ENCODE measurements around the gene DLST.

Gene DLST

GRCh38 chr14:74913393-74913910 is 31.7 kb downstream of the DLST start:
- Histone ChIP-seq H4K20me1 (ENCODE audit: insufficient read depth, low read length) (no peaks in the 10 kb centered on the region), H3K9ac (ENCODE audit: low read length) (no peak overlapping the region), H3K4me3 (ENCODE audit: low read length) (no peak overlapping the region), H2AFZ (ENCODE audit: low read length) (no peak overlapping the region), H3K9me3 (replicated peaks; ENCODE audit: insufficient read depth, low read length) (no peaks in the 10 kb centered on the region), H3K36me3 (replicated peaks; ENCODE audit: insufficient read depth, low read length) (no peaks in the 10 kb centered on the region), H3K4me1 (ENCODE audit: low read length) (no peaks in the 10 kb centered on the region), H3K9me2 (replicated peaks; ENCODE audit: insufficient read depth, low read length) (no peaks in the 10 kb centered on the region), H3K27me3 (replicated peaks; ENCODE audit: insufficient read depth, low read length) (no peaks in the 10 kb centered on the region), H3K27ac (ENCODE audit: low read length) (no peak overlapping the region), H3K79me2 (ENCODE audit: low read length) (no peaks in the 10 kb centered on the region), H3K4me2 (ENCODE audit: low read depth, low read length) (no peak overlapping the region), H3F3A (ENCODE audit: insufficient read depth, low read length) (no peaks in the 10 kb centered on the region)
- no peak for DNase-seq
- no peak for TF ChIP-seq EZH2phosphoT487 (IDR thresholded peaks at IDR 0.05; ENCODE audit: low read length)
- TF ChIP-seq CTCF (IDR thresholded peaks at IDR 0.05; ENCODE audit: low read length), result no peak
- no peak for TF ChIP-seq EZH2 (optimal IDR thresholded peaks at IDR 0.05; ENCODE audit: low read depth, low read length)

- Histone ChIP-seq H3K4me3 (ENCODE audit: low read length) (no peak overlapping the region), H3K9ac (ENCODE audit: low read length) (no peak overlapping the region), H2AFZ (ENCODE audit: low read length) (no peak overlapping the region), H3K36me3 (replicated peaks; ENCODE audit: insufficient read depth, low read length) (no peaks in the 10 kb centered on the region), H3K9me2 (replicated peaks; ENCODE audit: insufficient read depth, low read length) (no peaks in the 10 kb centered on the region), H3K9me3 (replicated peaks; ENCODE audit: insufficient read depth, low read length) (no peaks in the 10 kb centered on the region), H4K20me1 (ENCODE audit: insufficient read depth, low read length) (no peaks in the 10 kb centered on the region), H3K27me3 (replicated peaks; ENCODE audit: insufficient read depth, low read length) (no peaks in the 10 kb centered on the region), H3F3A (ENCODE audit: insufficient read depth, low read length) (no peaks in the 10 kb centered on the region), H3K4me1 (ENCODE audit: low read length) (no peaks in the 10 kb centered on the region), H3K79me2 (ENCODE audit: low read length) (no peaks in the 10 kb centered on the region), H3K27ac (ENCODE audit: low read length) (no peak overlapping the region), H3K4me2 (ENCODE audit: low read depth, low read length) (no peak overlapping the region)
- DNase-seq, result no peak
- peak; percentile 14; the same call in 1 of the 2 replicates for TF ChIP-seq CTCF (IDR thresholded peaks at IDR 0.05; ENCODE audit: low read length)
- TF ChIP-seq EZH2 (optimal IDR thresholded peaks at IDR 0.05; ENCODE audit: low read depth, low read length), result no peak
Measured at GRCh38 chr14:74913986-74914573, 32.4 kb downstream of the DLST start.

GRCh38 chr14:74915426-74915825 is 33.7 kb downstream of the DLST start:
- Histone ChIP-seq H3K9me3 (replicated peaks; ENCODE audit: insufficient read depth, low read length) (no peaks in the 10 kb centered on the region), H2AFZ (ENCODE audit: low read length) (no peak overlapping the region), H3K4me3 (ENCODE audit: low read length) (no peak overlapping the region), H3K9ac (ENCODE audit: low read length) (no peak overlapping the region), H3K79me2 (ENCODE audit: low read length) (no peaks in the 10 kb centered on the region), H3K4me1 (ENCODE audit: low read length) (no peaks in the 10 kb centered on the region), H3K4me2 (ENCODE audit: low read depth, low read length) (no peak overlapping the region), H3K9me2 (replicated peaks; ENCODE audit: insufficient read depth, low read length) (no peaks in the 10 kb centered on the region), H3K27me3 (replicated peaks; ENCODE audit: insufficient read depth, low read length) (no peaks in the 10 kb centered on the region), H3K27ac (ENCODE audit: low read length) (no peak overlapping the region), H3F3A (ENCODE audit: insufficient read depth, low read length) (no peaks in the 10 kb centered on the region), H4K20me1 (ENCODE audit: insufficient read depth, low read length) (no peaks in the 10 kb centered on the region), H3K36me3 (replicated peaks; ENCODE audit: insufficient read depth, low read length) (no peaks in the 10 kb centered on the region)
- no peak for DNase-seq
- no peak for TF ChIP-seq EZH2phosphoT487 (IDR thresholded peaks at IDR 0.05; ENCODE audit: low read length)
- TF ChIP-seq EZH2 (optimal IDR thresholded peaks at IDR 0.05; ENCODE audit: low read depth, low read length), result no peak
- no peak for TF ChIP-seq CTCF (IDR thresholded peaks at IDR 0.05; ENCODE audit: low read length)
